Upper lobe of left lung (tissue), 6 donors: ENCODE results near the gene TNPO2. TPM values are rescaled to one million over a fixed set of nuclear protein-coding genes. Genes with fewer than 3 reads are reported as not detected.

ENCODE experiments used
- ATAC-seq, 2 donors: fragments of 200-7000 bp; cut with Tn5 transposase; one replicate each; pipeline ENCODE4 v1.9.1; 2022; ENCODE audit warnings: mild to moderate bottlenecking in 2 of 2, moderate library complexity in 2 of 2; ENCODE audit not compliant: low FRiP score in 2 of 2
- DNase-seq, 2 donors: peaks; one replicate each; pipeline ENCODE4 v3.0.0-alpha.2; 2019 to 2020
- H3K27ac ChIP-seq, 4 donors: fragments of 200-600 bp; sonication (generic); one replicate each; pipeline ENCODE4 v1.5.1; 2016 to 2019
- H3K27me3 ChIP-seq, 4 donors: fragments of 200-600 bp; sonication (generic); one replicate each; pipeline ENCODE4 v1.5.1; 2017 to 2019
- H3K36me3 ChIP-seq, 4 donors: fragments of 200-600 bp; sonication (generic); one replicate each; pipeline ENCODE4 v1.5.1; 2016 to 2019
- H3K4me1 ChIP-seq, 4 donors: fragments of 200-600 bp; sonication (generic); one replicate each; pipeline ENCODE4 v1.5.1; 2018 to 2019
- H3K4me3 ChIP-seq, 4 donors: fragments of 200-600 bp; sonication (generic); one replicate each; pipeline ENCODE4 v1.5.1; 2017 to 2019; ENCODE audit warnings: mild to moderate bottlenecking in 2 of 4, moderate library complexity in 1 of 4
- H3K9me3 ChIP-seq, 4 donors: fragments of 200-600 bp; sonication (generic); one replicate each; pipeline ENCODE4 v1.5.1; 2018 to 2019
- EP300 ChIP-seq, 4 donors: sonication (generic); formaldehyde crosslinking; IDR thresholded peaks; one replicate each; pipeline ENCODE4 v1.5.1; 2017; ENCODE audit warnings: antibody characterized with exemption in 4 of 4, control low read depth in 2 of 4
- POLR2A ChIP-seq, 4 donors: fragments of 450-650 bp; IDR thresholded peaks; one replicate each; pipeline ENCODE4 v1.5.1; 2016 to 2017; ENCODE audit warnings: antibody characterized with exemption in 4 of 4, mild to moderate bottlenecking in 2 of 4
- POLR2AphosphoS5 ChIP-seq, 2 donors: sonication (generic); formaldehyde crosslinking; IDR thresholded peaks; one replicate each; pipeline ENCODE4 v1.5.1; 2017; ENCODE audit warnings: antibody characterized with exemption in 2 of 2
- WGBS, 2 donors: methylation state at CpG; one replicate each; pipeline ENCODE4 v1.1.5; 2017 to 2018; 5-methylcytosine and 5-hydroxymethylcytosine counted together
- total RNA-seq, 6 donors: library from RNA; depleted of rRNA in 4 of 6; stranded (reverse); fragments of >200 nt in 4 of 6; gene quantifications; one replicate each; pipeline versions ENCODE4 v1.1.0 to v1.2.1, GENCODE V29; 2016 to 2021
- TF ChIP-seq, protein P1 (sequence below), 6 experiments: fragments of 450-650 bp in 4 of 6; fragments of 200-600 bp in 2 of 6; sonication (generic) in 2 of 6; IDR thresholded peaks; one replicate each; pipeline ENCODE4 v1.5.1; 2016 to 2019; ENCODE audit warnings: antibody characterized with exemption in 6 of 6
- donor health status: DM: no; HTN: no; CAD: no; lungs with moderate emphysema.
- donor health status: DM: no; HTN: yes; CAD: no; lungs with severe emphysema.

Gene TNPO2
- total RNA-seq, result 100 to 1,000 TPM in 1 of 6 donors, 10 to 100 TPM in 5; 43.5 to 124 (median 46.1) TPM

DNA sequence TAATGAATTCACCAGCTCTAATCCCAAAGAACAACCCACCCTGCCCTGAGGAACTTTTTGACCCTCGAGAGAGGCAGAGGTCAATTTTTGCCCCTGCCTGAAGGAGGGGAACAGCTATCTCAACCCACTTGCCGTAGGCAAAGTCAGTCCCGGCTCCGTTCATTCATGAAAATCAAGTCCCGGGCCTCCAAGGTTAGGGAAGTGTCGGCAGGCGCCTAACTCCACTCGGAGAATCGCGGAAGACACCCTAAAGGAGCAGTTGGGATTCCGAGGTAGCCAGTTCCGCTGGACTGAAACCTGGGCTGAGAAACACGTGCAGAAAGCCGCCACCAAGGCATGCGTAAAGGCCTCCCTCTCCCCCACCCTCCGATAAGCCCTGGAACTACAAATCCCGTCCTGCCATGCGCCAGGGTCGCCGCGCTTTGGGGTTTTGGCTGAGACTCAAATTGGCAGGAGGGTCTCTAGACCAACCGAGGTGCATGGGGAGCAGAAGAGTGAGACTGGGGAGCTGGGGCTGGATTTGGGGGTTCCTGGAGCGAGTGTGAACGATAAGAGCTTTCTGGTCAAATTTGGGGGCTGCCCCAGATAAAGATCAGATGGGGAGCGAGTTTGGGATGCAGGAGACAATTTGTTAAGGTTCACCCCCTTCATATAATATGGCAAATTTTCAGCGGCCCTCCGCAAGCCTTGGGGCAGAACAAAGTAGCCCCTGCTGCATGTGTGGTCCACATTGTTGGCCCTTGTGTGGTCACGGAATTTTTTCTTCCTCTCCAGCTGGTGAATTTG, at the start of gene TNPO2:
TNPO2 (minus strand) TSS at position 292 of the 786 bp plus-strand sequence. CDS start 2,955 bp downstream, outside the sequence.
- Histone ChIP-seq H3K4me1 (peaks cover 31 to 38% (median 34%) of the 10 kb centered on the region in 4 donors), H3K27ac (peak within 1 kb of the TSS; percentile 92 to 98 (median 94)), H3K27me3 (no peaks in the 10 kb centered on the region), H3K9me3 (no peaks in the 10 kb centered on the region), H3K4me3 (peak within 1 kb of the TSS in 3 of 4 donors; percentile 92 to 95 (median 92)), H3K36me3 (peaks cover 0 to 14% (median 13%) of the 10 kb centered on the region in 4 donors)
- 5% methylated on average over 21 to 28 of the region's 28 CpGs for WGBS, 2 donors
- ATAC-seq (peak; percentile 56 to 67), DNase-seq (peak in 1 of 2 donors; percentile 63)
- TF ChIP-seq POLR2A (IDR thresholded peaks at IDR 0.05), result no peak

DNA sequence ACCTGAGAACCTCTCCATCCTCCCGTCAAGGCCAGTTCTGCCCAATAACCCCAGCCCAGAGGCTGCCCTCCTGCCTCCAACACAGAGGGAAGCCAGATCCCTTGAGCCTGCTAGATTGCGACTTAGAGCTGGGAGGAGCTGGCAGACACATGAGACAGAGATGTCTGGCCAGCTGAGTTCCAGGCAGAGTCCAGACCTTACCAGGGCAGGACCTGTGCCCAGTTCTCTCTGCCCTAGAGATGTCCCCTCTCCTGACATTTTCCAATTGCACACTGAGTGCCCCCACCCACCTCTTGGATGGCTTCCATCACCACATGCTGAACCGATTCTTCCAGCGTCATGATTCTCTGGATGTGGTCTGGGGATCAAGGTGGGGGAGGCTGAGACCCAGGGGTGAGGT, 48.6 kb upstream of the TNPO2 start:
- ATAC-seq (no peak), DNase-seq (no peak)
- TF ChIP-seq POLR2AphosphoS5 (IDR thresholded peaks at IDR 0.05) (no peak), EP300 (IDR thresholded peaks at IDR 0.05) (no peak), POLR2A (IDR thresholded peaks at IDR 0.05) (no peak)
- TF ChIP-seq, protein P1, sequence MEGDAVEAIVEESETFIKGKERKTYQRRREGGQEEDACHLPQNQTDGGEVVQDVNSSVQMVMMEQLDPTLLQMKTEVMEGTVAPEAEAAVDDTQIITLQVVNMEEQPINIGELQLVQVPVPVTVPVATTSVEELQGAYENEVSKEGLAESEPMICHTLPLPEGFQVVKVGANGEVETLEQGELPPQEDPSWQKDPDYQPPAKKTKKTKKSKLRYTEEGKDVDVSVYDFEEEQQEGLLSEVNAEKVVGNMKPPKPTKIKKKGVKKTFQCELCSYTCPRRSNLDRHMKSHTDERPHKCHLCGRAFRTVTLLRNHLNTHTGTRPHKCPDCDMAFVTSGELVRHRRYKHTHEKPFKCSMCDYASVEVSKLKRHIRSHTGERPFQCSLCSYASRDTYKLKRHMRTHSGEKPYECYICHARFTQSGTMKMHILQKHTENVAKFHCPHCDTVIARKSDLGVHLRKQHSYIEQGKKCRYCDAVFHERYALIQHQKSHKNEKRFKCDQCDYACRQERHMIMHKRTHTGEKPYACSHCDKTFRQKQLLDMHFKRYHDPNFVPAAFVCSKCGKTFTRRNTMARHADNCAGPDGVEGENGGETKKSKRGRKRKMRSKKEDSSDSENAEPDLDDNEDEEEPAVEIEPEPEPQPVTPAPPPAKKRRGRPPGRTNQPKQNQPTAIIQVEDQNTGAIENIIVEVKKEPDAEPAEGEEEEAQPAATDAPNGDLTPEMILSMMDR (IDR thresholded peaks at IDR 0.05), result no peak
- H3K4me1 ChIP-seq, result peaks cover 12 to 33% (median 18%) of the 10 kb centered on the region in 4 donors
- WGBS, 2 donors, result 85 to 100% methylated on average over 1 to 4 of the region's 4 CpGs
- no peak overlapping the region for H3K4me3 ChIP-seq
- H3K36me3 ChIP-seq, result peaks cover 0 to 9% (median 4%) of the 10 kb centered on the region in 4 donors
- H3K9me3 ChIP-seq, result no peaks in the 10 kb centered on the region
- H3K27ac ChIP-seq, result no peak overlapping the region
- no peaks in the 10 kb centered on the region for H3K27me3 ChIP-seq

DNA sequence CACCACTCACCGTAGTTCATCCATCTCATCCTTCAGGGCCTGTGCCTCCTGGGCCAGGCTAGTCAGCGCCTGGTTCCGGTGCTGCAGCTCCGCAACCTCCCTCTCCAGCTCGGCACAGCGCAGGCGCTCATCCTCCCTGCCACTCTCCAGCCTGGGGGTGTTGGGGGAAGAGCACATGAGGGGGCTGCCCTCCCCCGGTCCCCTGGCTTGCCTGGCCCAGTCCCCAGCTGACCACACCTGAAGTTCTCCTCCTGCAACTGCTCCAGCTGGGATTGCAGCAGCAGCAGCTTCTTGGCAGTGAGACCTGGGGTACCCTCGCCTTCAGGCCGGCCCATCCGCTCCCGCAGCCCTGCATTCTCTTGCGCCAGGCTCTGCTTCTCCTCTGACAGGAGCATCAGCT, 47.2 kb upstream of the TNPO2 start:
- Histone ChIP-seq H3K27ac (no peak overlapping the region), H3K4me1 (peaks cover 7 to 28% (median 8%) of the 10 kb centered on the region in 4 donors), H3K27me3 (no peaks in the 10 kb centered on the region), H3K9me3 (no peaks in the 10 kb centered on the region), H3K4me3 (no peak overlapping the region), H3K36me3 (peaks cover 0 to 15% (median 4%) of the 10 kb centered on the region in 4 donors)
- no peak for ATAC-seq
- WGBS, 2 donors, result 96% methylated on average over 13 of the region's 13 CpGs; no CpG with 5 or more reads in 1 of the 2 donors
- DNase-seq, result peak in 1 of 2 donors; percentile 63
- TF ChIP-seq POLR2A (IDR thresholded peaks at IDR 0.05) (no peak), POLR2AphosphoS5 (IDR thresholded peaks at IDR 0.05) (no peak), EP300 (IDR thresholded peaks at IDR 0.05) (no peak)
- TF ChIP-seq, protein P1 (IDR thresholded peaks at IDR 0.05), result no peak

DNA sequence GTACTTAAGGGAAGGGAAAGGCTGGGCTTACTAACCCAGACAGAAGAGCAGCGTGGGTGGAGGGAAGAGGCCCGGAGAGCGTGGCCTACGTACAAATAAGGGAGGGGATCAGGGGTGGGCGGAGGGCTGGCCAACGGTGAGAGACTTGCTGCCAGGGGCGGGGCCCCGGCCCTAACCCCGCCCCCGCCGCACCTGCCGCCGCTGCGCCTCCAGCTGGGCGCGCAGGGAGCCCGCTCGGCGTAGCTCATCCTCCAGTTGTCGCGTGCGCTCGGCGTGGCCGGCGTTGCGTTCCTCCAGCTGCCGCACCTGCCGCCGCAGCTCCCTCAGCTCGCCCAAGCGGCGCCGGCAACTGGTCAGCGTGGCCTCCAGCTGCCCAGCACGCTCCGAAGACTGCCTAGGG, 46.0 kb upstream of the TNPO2 start:
- Histone ChIP-seq H3K4me1 (peaks cover 3 to 24% (median 4%) of the 10 kb centered on the region in 4 donors), H3K9me3 (no peaks in the 10 kb centered on the region), H3K36me3 (peaks cover 0 to 15% (median 7%) of the 10 kb centered on the region in 4 donors), H3K27ac (no peak overlapping the region), H3K4me3 (no peak overlapping the region), H3K27me3 (no peaks in the 10 kb centered on the region)
- 65 to 86% methylated on average over 7 to 37 of the region's 37 CpGs for WGBS, 2 donors
- peak; percentile 80 to 89 for DNase-seq
- ATAC-seq, result peak in 1 of 2 donors; percentile 34
- TF ChIP-seq EP300 (IDR thresholded peaks at IDR 0.05) (no peak), POLR2A (IDR thresholded peaks at IDR 0.05) (no peak), POLR2AphosphoS5 (IDR thresholded peaks at IDR 0.05) (no peak)
- TF ChIP-seq, protein P1 (IDR thresholded peaks at IDR 0.05), result no peak

DNA sequence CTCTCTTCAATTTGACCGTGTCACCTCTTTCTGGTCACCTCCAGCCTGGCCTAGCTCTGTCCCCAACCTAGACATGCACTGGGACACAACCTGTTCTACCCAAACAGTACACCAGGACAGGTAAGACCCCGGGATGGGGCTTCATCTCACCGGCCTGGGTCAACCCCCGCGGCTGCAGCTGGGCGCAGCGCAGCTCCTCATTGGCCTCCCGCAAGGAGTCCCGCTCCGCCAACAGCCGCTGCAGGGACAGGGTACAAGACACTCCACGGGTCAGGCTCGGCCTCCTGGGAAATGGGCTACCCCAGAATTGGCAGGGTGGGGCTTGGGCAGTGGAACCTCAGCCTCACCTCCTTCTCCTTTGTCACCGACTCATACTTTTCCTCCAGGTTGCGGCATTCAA, 43.9 kb upstream of the TNPO2 start:
- no peak overlapping the region for H3K27ac ChIP-seq
- peaks cover 2 to 25% (median 16%) of the 10 kb centered on the region in 4 donors for H3K36me3 ChIP-seq
- ATAC-seq, result no peak
- peak in 1 of 2 donors; percentile 79 for DNase-seq
- 96 to 99% methylated on average over 15 of the region's 15 CpGs for WGBS, 2 donors
- no peaks in the 10 kb centered on the region for H3K9me3 ChIP-seq
- no peaks in the 10 kb centered on the region for H3K27me3 ChIP-seq
- H3K4me1 ChIP-seq, result peaks cover 0 to 19% (median 2%) of the 10 kb centered on the region in 4 donors
- TF ChIP-seq POLR2AphosphoS5 (IDR thresholded peaks at IDR 0.05), result no peak
- TF ChIP-seq, protein P1 (IDR thresholded peaks at IDR 0.05), result no peak
- TF ChIP-seq EP300 (IDR thresholded peaks at IDR 0.05), result no peak
- no peak for TF ChIP-seq POLR2A (IDR thresholded peaks at IDR 0.05)
- H3K4me3 ChIP-seq, result no peak overlapping the region
